HepG2 (cell line): ENCODE measurements around the gene F2RL3. TPM values are rescaled to one million over a fixed set of nuclear protein-coding genes. Genes with fewer than 3 reads are reported as not detected.

Source experiments
- EEA1 ChIP-seq: sonication (generic); formaldehyde crosslinking; IDR thresholded peaks from 2 replicates; pipeline ENCODE4 v1.5.1; 2020; ENCODE audit warnings: mild to moderate bottlenecking, missing genetic modification reagents, borderline replicate concordance
- HDAC2 ChIP-seq: sonication (generic); formaldehyde crosslinking; IDR thresholded peaks from 2 replicates; pipeline ENCODE4 v1.4.0; 2020; ENCODE audit warnings: missing genetic modification reagents
- MXD3 ChIP-seq: IDR thresholded peaks from 2 replicates; pipeline ENCODE4 v1.6.1; 2016; ENCODE audit warnings: mild to moderate bottlenecking, missing biosample characterization, missing genetic modification reagents
- NRL ChIP-seq: sonication (generic); formaldehyde crosslinking; IDR thresholded peaks from 2 replicates; pipeline ENCODE4 v1.5.0; 2020; ENCODE audit warnings: missing genetic modification reagents, mild to moderate bottlenecking, moderate library complexity, borderline replicate concordance
- RFX5 ChIP-seq: IDR thresholded peaks from 2 replicates; pipeline ENCODE4 v1.6.1; 2011; ENCODE audit warnings: low read depth, low read length, improper control_type of control experiment
- ZBTB39 ChIP-seq: sonication (generic); formaldehyde crosslinking; IDR thresholded peaks from 2 replicates; pipeline ENCODE4 v1.5.0; 2020; ENCODE audit warnings: missing genetic modification reagents
- ZBTB7B ChIP-seq: sonication (generic); formaldehyde crosslinking; IDR thresholded peaks from 2 replicates; pipeline ENCODE4 v1.4.0; 2020; ENCODE audit warnings: missing genetic modification reagents
- ZFP62 ChIP-seq: sonication (generic); formaldehyde crosslinking; IDR thresholded peaks from 2 replicates; pipeline ENCODE4 v1.4.0; 2020; ENCODE audit warnings: missing genetic modification reagents
- ZNF205 ChIP-seq: IDR thresholded peaks from 2 replicates; pipeline ENCODE4 v1.6.1; 2018; ENCODE audit warnings: missing biosample characterization, missing genetic modification reagents
- ZNF235 ChIP-seq: sonication (generic); formaldehyde crosslinking; IDR thresholded peaks from 2 replicates; pipeline ENCODE4 v1.8.1; 2023; ENCODE audit warnings: mild to moderate bottlenecking, missing genetic modification reagents, borderline replicate concordance
- ZNF800 ChIP-seq: sonication (generic); formaldehyde crosslinking; IDR thresholded peaks from 2 replicates; pipeline ENCODE4 v1.4.0; 2020; ENCODE audit warnings: missing genetic modification reagents
- polyA plus RNA-seq, 8 experiments: library from polyadenylated mRNA; depleted of rRNA in 3 of 8; stranded (reverse) in 7 of 8; unstranded in 1 of 8; fragments of >200 nt; fragmentation: Illumina TruSeq in 4 of 8; extraction: Trizol in 4 of 8; gene quantifications; 2 replicates each; pipeline versions ENCODE4 v1.2.1 to v1.2.3, GENCODE V29; 2011 to 2016; ENCODE audit warnings: low read depth in 4 of 8, missing spikeins in 1 of 8, mixed read lengths in 1 of 8; ENCODE audit not compliant: insufficient read depth in 1 of 8
- total RNA-seq, 5 experiments: library from RNA; depleted of rRNA; stranded (reverse); fragments of >200 nt; fragmentation: Illumina TruSeq; extraction: Trizol; gene quantifications; 2 replicates each; pipeline ENCODE4 v1.2.3, GENCODE V29; 2016; ENCODE audit warnings: low read depth in 1 of 5

F2RL3 gene
- total and polyA plus RNA-seq, 2 of the 13 experiments (the other 11 are each of a cell fraction or from before 2014, with no cell fraction given): not detected

GRCh38 chr19:16892436-16892835 lies 3.6 kb downstream of the F2RL3 start (continued):
- TF ChIP-seq EEA1 (CRISPR knock-in tag) (no peak), ZNF235 (CRISPR knock-in tag) (no peak), ZNF800 (CRISPR knock-in tag) (no peak), NRL (no peak), RFX5 (no peak), HDAC2 (CRISPR knock-in tag) (no peak), MXD3 (CRISPR knock-in tag) (no peak), ZBTB7B (CRISPR knock-in tag) (no peak), ZBTB39 (no peak), ZNF205 (no peak), ZFP62 (CRISPR knock-in tag) (no peak)
- TF ChIP-seq, all 625 proteins: peak for 0
